HG03159 (cell line): Measurements from ENCODE around the gene SART1.
"Not testable (repeated sequence)": the region's sequence is repeated elsewhere in the genome, so short reads cannot be mapped to it uniquely, and the experiment has no call there.

Experiments used
- ATAC-seq: cut with Tn5 transposase; IDR thresholded peaks from one replicate; pipeline ENCODE4 v1.9.1; 2021; ENCODE audit warnings: mild to moderate bottlenecking, moderate library complexity; ENCODE audit not compliant: unreplicated experiment

Gene SART1

DNA sequence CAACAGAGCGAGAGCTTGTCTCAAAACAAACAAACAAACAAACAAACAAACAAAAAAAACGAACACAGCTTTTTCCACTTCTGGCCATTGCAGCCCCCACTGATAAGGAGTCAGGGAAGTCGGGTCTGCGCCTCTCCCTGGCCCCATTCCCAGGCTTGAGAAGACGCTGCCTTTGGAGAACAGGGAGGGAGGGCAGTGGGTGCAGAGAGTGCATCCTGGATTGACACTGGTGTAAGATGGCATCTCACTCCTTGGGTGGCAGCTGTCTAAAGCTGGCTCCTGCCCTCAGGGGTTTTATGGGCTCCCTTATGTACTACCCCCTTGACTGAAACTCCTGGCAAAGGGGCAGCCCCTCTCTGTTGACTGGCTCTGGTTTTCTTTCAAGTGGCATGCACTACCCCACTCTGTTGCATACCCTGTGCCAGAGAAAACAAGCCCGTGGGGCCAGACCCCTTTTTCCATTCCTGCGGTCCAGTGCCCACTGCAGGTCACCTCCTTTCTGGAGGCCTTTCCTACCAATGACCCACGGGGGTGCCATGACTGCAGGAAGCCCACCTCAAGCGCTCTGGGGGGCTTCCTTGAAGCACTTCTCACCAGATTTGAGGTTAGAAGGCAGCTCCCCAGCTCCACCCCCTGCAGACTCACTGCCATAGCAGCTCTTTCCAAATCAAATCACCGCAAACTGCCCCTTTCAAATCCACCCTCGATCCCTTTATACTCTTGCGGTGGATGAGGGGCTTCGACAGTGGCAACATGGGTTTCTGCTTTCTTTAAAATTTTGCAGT, 29.6 kb upstream of the SART1 start:
- no peak for ATAC-seq

- ATAC-seq, result no peak
Measured at GRCh38 chr11:65932558-65932919, 29.0 kb upstream of the SART1 start.

GRCh38 chr11:65934014-65934413, 27.5 kb upstream of the SART1 start:
- ATAC-seq, result no peak

DNA sequence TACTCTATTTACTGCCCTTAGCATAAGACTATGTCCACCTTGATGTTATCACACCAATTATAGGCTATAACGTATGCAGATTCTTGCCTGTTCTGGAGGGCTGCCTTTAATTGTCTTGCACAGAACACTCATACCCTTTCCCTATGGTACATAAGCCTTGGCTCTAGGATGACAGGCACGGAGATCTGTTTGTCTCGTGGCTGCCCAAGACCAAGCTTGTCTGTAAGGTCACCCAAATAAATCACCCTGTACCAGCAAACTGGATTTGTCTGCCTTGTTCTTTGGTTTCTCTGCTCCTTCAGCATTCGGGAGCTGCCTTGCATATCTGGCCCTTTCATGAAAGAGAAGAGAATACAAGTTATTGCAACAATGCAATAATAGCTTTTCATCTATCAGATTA, 23.8 kb upstream of the SART1 start:
- no peak for ATAC-seq

GRCh38 chr11:65941720-65942310, 19.7 kb upstream of the SART1 start:
- no peak for ATAC-seq

- ATAC-seq, result no peak
Measured at GRCh38 chr11:65942531-65942930, 19.0 kb upstream of the SART1 start.

- ATAC-seq, result no peak
Measured at GRCh38 chr11:65944191-65944590, 17.3 kb upstream of the SART1 start.

DNA sequence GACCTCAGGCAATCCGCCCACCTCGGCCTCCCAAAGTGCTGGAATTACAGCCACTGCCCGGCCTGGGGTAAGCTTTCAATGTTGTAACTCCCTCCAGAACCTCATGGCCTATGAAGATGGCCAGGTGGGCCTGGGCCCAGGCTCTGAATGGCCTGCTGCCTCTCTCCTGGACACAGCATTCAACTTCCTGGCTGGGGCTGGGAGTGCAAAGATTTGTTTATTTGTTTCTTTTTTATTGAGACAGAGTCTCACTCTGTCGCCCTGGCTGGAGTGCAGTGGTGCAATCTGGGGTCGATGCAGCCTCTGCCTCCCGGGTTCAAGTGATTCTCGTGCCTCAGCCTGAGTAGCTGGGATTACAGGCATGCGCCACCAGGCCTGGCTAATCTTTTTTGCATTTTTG, 16.8 kb upstream of the SART1 start:
- no peak for ATAC-seq

DNA sequence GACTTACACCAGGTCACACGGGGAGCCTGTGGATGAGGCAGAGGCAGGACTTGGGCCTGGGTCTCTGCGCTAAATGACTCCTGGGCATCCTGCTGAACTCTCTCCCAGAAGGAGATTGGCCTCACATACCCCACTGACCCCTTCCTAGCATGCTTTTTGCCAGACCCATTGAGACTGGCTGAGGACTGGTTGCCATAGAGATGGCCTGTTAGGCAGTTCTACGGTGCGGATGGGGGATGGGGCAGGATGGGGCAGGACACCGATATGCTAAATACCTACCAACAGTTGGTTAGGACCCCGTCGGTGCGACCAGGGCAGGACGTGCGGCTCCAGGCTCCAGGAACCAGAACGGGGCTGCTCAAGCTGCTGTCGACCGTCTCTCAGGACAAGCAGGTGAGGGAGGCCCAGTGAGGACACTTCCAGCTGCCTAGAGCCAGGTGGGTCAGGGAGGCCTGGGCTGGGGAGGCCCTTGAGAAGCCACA, 16.1 kb upstream of the SART1 start, which contains the start of gene TSGA10IP:
Gene TSGA10IP, plus strand, starts transcription at position 51 of the 482 bp plus-strand sequence. Its CDS starts 196 bp downstream, at position 247.
- ATAC-seq, result no peak

DNA sequence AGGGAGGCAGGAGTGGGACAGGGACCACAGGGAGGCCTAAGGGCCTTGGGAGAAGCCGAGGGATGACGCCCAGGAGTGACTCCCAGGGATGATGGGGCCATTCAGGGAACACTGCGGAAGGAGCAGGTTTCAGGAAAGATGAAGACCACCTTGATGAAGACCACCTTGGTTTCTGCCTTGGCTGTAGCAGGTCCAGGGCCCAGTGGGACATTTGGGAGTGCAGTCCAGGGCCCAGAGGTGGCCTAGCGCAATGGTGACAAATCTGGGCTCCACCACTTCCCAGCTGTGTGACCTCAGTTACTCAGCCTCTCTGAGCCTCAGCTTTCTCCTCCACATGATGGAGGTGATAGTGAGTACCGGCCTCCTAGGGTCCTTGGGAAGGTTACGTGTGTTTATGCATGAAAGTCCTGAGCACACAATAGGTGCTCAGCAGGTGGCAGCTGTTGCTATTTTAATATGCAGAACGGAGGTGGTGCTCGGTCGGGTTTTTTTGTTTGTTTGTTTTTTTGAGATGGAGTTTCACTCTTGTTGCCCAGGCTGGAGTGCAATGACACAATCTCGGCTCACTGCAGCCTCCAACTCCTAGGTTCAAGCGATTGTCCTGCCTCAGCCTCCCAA, 15.5 kb upstream of the SART1 start:
- no peak for ATAC-seq

- ATAC-seq, result no peak
Measured at GRCh38 chr11:65946655-65947054, 14.9 kb upstream of the SART1 start.

GRCh38 chr11:65947133-65947532, 14.4 kb upstream of the SART1 start:
- no peak for ATAC-seq

GRCh38 chr11:65947603-65948125, 13.9 kb upstream of the SART1 start:
- ATAC-seq, result no peak

DNA sequence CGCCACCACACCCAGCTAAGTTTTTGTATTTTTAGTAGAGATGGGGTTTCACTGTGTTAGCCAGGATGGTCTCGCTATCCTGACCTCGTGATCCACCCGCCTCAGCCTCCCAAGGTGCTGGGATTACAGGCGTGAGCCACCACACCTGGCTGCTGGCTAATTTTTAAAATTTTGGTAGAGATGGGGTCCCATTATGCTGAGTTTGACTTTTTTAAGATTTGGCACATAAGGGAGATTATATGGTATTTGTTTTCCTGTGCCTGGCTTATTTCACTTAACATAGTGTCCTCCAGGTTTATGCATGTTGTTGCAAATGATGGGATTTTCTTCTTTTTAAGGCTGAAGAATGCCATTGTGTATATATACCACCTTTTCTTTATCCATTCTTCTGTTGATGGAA, 10.8 kb upstream of the SART1 start:
- ATAC-seq, result not testable (repeated sequence)

GRCh38 chr11:65951641-65952040, 9.9 kb upstream of the SART1 start:
- ATAC-seq, result not testable (repeated sequence)

DNA sequence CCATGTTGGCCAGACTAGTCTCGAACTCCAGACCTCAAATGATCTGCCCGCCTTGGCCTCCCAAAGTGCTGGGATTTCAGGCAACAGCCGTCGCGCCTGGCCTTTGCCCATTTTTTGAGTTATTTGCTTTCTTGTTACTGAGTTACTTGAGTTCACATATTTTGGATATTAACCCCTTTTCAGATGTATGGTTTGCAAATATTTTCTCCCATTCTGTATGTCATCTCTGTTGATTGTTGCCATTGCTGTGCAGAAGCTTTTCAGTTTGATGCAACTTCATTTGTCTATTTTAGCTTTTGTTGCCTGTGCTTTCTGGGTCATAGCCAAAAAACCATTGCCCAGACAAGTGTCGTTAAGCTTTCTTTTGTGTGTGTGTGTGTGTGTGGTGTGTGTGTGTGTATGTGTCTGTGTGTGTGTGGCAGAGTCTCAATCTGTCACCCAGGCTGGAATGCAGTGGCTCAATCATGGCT, 9.4 kb upstream of the SART1 start:
- no peak for ATAC-seq

DNA sequence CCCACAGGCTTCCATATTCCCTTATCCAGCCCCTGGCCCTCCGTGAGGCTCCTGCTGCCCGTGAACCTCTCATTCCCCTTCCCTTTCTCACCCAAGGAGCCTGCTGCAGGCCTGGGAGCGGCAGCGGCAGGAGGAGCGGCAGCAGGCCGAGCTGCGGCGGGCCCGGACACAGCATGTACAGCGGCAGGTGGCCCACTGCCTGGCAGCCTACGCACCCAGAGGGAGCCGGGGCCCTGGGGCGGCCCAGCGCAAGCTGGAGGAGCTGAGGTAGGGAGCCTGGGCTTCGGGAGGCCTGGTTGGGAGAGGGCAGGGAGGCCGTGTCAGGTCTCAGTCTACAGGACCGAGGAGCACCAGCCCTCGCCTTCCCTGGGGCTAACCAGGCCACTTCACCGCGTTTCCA, 8.1 kb upstream of the SART1 start:
- no peak for ATAC-seq

DNA sequence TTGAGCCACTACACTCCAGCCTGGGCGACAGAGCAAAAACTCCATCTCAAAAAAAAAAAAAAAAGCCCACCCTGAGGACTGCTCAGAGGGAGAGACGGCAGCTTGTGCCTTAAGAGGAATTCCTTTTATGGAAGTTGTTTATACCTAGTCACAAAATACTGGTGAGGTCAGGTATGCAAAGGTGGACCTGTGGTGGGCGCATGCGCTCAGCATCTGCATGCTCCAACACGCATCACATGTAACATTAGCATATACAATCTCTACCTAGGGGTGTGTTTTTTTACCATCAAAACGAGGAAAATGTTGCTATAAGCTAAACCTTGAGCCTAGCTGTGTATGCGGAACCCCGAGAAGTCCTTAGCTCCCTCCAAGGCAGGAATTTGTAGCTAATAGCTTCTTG, 6.8 kb upstream of the SART1 start:
- ATAC-seq, result no peak

DNA sequence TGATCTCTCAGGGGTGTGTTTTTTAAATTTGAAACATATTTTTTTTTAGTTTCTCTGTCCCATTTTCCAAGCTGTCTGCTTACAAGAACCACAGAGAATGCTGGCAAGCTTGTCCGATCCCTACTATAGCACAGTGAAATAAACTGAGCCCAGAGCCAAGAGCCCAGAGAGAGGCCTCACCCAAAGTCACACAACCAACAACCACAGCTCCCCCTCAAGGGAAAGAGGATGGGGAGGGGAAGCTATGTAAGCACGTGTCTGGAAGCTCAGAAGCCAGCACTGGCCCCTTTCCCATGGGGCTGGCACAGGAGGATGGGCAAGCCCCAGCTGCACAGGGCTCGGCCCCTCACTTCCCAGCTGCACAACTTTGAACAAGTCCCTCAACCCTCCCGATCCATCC, 3.2 kb upstream of the SART1 start:
- no peak for ATAC-seq

DNA sequence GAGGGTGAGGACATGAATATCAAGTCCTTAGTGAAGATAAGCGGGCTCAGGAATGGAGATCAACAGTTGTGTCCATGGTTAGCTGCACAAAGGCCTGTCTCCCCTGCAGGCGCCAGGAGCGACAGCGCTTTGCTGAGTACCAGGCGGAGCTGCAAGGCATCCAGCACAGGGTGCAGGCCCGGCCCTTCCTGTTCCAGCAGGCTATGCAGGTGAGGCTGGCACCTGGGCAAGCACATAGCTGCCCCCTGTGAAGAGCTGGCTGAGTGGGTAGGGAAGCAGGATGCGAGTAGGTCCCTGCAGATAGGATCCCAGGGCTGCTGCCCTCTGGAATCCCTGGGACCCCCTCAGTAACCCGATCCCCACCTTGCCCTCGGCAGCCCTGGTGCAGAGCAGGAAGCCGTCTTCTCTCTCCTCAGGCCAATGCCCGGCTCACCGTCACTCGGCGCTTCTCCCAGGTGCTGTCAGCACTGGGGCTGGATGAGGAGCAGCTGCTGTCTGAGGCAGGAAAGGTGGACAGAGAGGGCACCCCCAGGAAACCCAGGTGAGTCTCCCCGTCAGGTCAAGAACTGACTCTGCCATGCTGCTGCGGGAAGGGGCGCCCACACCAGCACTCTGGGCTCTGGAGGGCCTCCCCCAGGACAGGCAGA, 2.6 kb upstream of the SART1 start:
- ATAC-seq, result no peak

- ATAC-seq, result peak; percentile 1
Measured at GRCh38 chr11:65960824-65961266, 689 bp upstream of the SART1 start.
